Colonic mucosa (tissue), 4 donors: Measurements from ENCODE around the gene ARHGEF38. TPM values are rescaled to one million over a fixed set of nuclear protein-coding genes. Genes with fewer than 3 reads are reported as not detected.
"Not testable (repeated sequence)": the region's sequence is repeated elsewhere in the genome, so short reads cannot be mapped to it uniquely, and the experiment has no call there.

ENCODE experiments used
- DNase-seq: peaks from one replicate; pipeline ENCODE4 v3.0.0-alpha.2; 2020
- H3K27ac ChIP-seq: fragments of 200-600 bp; one replicate; pipeline ENCODE4 v1.8.0; 2021
- H3K27me3 ChIP-seq: fragments of 200-600 bp; one replicate; pipeline ENCODE4 v1.8.0; 2021
- H3K36me3 ChIP-seq: fragments of 200-600 bp; one replicate; pipeline ENCODE4 v1.8.0; 2021
- H3K4me1 ChIP-seq: fragments of 200-600 bp; one replicate; pipeline ENCODE4 v1.8.0; 2021; ENCODE audit warnings: mild to moderate bottlenecking
- H3K4me3 ChIP-seq: fragments of 200-600 bp; one replicate; pipeline ENCODE4 v1.8.0; 2021
- H3K9ac ChIP-seq, 2 donors: one replicate each; pipeline ENCODE4 v1.7.0; 2013; ENCODE audit warnings: control low read depth in 2 of 2, low read depth in 2 of 2, low read length in 2 of 2
- H3K9me3 ChIP-seq: fragments of 200-600 bp; one replicate; pipeline ENCODE4 v1.8.0; 2021
- intact Hi-C: fragments of 100-400 bp; cut with DNase I; formaldehyde crosslinking; loops from one replicate; pipeline ENCODE4 v1.14.1; 2022
- total RNA-seq, 2 donors: library from RNA; stranded (reverse); fragmentation: NEBNext Ultra II Directional in 1 of 2; extraction: Animal tissue kit (Norgen Biotek cat#: 25700) in 1 of 2; gene quantifications; one replicate each; pipeline ENCODE4 v1.2.1, GENCODE V29; 2021
- TF ChIP-seq, protein P1 (sequence below): fragments of 200-600 bp; IDR thresholded peaks from one replicate; pipeline ENCODE4 v1.8.0; 2022; ENCODE audit warnings: antibody characterized with exemption, mild to moderate bottlenecking
- donor health status: healthy.
- donor health status: DM: no; HTN: no; CAD: no.
- donor health status: DM: no; HTN: no; CAD: no.

ARHGEF38 gene
- total RNA-seq, 2 donors from 2014 or later: 14.4 to 14.8 TPM

DNA sequence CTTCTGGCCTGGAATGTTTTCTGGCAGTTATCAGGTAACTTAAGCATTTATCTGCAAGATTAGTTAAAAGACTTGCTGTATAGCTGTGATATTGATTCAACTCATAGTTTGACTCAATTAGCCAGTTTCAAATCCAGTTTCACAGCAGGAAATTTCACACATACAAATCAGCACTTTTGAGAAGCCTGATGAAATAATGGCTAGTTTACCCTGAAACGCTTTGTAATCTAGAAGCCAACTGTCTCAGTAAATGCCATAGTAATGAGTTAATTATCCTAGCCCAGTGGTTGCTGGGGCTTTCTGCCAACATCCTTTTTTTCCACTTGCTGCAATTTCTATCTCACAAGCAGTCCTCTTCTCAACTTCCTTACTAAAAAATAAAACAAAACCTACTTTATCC, 53.1 kb downstream of the ARHGEF38 start:
- no peak overlapping the region for H3K27ac ChIP-seq
- H3K9me3 ChIP-seq: no peaks in the 10 kb centered on the region
- no peaks in the 10 kb centered on the region for H3K36me3 ChIP-seq
- no peak overlapping the region for H3K9ac ChIP-seq
- H3K27me3 ChIP-seq: no peaks in the 10 kb centered on the region
- intact Hi-C loops: no loop called here
- DNase-seq: no peak
- TF ChIP-seq, protein P1, sequence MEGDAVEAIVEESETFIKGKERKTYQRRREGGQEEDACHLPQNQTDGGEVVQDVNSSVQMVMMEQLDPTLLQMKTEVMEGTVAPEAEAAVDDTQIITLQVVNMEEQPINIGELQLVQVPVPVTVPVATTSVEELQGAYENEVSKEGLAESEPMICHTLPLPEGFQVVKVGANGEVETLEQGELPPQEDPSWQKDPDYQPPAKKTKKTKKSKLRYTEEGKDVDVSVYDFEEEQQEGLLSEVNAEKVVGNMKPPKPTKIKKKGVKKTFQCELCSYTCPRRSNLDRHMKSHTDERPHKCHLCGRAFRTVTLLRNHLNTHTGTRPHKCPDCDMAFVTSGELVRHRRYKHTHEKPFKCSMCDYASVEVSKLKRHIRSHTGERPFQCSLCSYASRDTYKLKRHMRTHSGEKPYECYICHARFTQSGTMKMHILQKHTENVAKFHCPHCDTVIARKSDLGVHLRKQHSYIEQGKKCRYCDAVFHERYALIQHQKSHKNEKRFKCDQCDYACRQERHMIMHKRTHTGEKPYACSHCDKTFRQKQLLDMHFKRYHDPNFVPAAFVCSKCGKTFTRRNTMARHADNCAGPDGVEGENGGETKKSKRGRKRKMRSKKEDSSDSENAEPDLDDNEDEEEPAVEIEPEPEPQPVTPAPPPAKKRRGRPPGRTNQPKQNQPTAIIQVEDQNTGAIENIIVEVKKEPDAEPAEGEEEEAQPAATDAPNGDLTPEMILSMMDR: no peak
- H3K4me3 ChIP-seq: no peak overlapping the region
- no peaks in the 10 kb centered on the region for H3K4me1 ChIP-seq

DNA sequence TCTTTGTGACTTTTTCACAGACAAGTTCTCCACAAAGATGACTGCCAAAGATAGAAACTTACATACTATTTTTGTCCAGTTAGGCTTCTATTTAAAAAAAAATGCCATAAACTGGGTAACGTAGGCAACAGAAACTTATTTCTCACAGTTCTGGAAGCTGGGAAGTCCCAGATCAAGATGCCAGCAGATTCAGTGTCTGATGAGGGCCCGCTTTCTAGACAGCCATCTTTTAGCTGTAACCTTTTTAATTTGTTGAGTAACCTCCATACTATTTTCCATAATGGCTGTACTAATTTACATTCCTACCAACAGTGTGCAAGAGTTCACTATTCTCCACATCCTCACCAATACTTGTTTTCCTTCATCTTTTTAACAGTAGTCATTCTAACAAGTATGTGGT, 55.5 kb downstream of the ARHGEF38 start:
- Histone ChIP-seq H3K4me1 (no peaks in the 10 kb centered on the region), H3K36me3 (no peaks in the 10 kb centered on the region), H3K9me3 (no peaks in the 10 kb centered on the region), H3K27me3 (no peaks in the 10 kb centered on the region), H3K9ac (no peak overlapping the region), H3K27ac (no peak overlapping the region), H3K4me3 (no peak overlapping the region)
- TF ChIP-seq, protein P1: no peak
- intact Hi-C loops: no loop called here
- no peak for DNase-seq

DNA sequence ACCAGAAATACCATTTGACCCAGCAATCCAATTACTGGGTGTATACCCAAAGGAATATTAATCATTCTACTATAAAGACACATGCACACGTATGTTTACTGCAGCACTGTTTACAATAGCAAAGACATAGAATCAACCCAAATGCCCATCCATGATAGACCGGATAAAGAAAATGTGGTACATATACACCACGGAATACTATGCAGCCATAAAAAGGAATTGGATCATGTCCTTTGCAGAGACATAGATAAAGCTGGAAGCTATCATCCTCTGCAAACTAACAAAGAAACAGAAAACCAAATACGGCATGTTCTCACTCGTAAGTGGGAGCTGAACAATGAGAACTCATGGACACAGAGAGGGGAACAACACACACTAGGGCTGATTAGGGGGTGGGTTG, 57.4 kb downstream of the ARHGEF38 start:
- DNase-seq, H3K4me3 ChIP-seq, H3K9me3 ChIP-seq, H3K27me3 ChIP-seq, intact Hi-C loops, H3K36me3 ChIP-seq, H3K9ac ChIP-seq, H3K27ac ChIP-seq, H3K4me1 ChIP-seq: not testable (repeated sequence)

DNA sequence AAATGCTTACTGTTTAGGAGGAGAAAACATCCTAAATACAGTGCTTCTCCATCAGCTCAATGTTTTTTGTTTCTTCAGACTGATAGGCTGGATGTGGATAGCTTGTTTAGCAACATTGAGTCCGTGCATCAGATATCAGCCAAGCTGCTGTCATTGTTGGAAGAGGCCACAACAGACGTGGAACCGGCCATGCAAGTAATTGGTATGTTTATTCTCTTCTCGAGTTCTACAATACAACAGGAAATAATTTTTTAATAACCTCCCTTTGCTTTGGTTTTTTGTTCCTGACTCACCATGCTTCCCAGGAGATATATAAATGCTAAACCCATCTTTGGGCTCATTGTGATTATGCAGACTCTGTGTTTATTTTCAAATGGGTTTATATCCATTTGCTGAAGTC, 60.9 kb downstream of the ARHGEF38 start:
- no peak for DNase-seq

DNA sequence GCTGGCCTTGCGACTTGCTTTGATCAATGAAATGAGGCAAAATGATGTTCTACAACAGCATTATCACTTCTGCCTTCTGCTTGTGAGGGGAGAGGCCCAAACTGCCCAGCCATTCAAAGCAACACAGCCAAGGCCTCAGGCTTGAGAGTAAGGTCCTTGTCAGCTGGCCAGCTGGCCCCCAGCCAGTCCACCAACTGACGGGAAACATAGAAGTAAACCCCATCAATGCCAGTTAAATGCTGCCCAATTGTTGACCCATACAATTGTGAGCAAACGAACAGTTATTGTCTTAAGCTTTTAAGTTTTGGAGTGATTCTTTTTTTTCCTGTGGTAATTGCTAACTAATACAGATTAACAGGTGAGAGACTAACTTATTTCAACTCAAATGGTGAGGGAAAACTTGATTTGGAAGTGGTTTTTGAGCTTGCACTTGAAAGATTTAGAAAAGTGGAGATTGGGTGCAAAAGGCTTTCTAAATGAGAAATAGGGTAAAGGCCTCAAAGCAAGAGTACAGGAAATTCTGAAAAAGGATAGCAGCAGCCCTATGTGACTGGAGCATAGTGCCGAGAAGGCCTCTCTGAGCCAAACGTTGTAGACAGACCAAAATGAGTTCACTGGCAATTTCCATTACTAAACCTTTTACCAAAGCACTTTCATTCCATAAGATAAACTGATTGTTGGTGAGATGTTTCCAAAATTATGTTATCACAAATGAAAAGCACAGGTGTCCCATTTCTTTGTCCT, 66.9 kb downstream of the ARHGEF38 start:
- H3K27ac ChIP-seq: no peak overlapping the region
- no peaks in the 10 kb centered on the region for H3K36me3 ChIP-seq
- H3K4me3 ChIP-seq: no peak overlapping the region
- H3K27me3 ChIP-seq: no peaks in the 10 kb centered on the region
- no peak overlapping the region for H3K9ac ChIP-seq
- intact Hi-C loops: no loop called here
- peak; percentile 66 for DNase-seq
- H3K4me1 ChIP-seq: no peaks in the 10 kb centered on the region
- no peaks in the 10 kb centered on the region for H3K9me3 ChIP-seq
- TF ChIP-seq, protein P1: no peak

More for the DNA sequence above, 60.9 kb downstream of the ARHGEF38 start:
- H3K9me3 ChIP-seq: no peaks in the 10 kb centered on the region
- no peaks in the 10 kb centered on the region for H3K27me3 ChIP-seq
- TF ChIP-seq, protein P1: no peak
- no peaks in the 10 kb centered on the region for H3K36me3 ChIP-seq
- no peaks in the 10 kb centered on the region for H3K4me1 ChIP-seq
- no peak overlapping the region for H3K27ac ChIP-seq
- intact Hi-C loops: no loop called here
- no peak overlapping the region for H3K9ac ChIP-seq
- H3K4me3 ChIP-seq: no peak overlapping the region

DNA sequence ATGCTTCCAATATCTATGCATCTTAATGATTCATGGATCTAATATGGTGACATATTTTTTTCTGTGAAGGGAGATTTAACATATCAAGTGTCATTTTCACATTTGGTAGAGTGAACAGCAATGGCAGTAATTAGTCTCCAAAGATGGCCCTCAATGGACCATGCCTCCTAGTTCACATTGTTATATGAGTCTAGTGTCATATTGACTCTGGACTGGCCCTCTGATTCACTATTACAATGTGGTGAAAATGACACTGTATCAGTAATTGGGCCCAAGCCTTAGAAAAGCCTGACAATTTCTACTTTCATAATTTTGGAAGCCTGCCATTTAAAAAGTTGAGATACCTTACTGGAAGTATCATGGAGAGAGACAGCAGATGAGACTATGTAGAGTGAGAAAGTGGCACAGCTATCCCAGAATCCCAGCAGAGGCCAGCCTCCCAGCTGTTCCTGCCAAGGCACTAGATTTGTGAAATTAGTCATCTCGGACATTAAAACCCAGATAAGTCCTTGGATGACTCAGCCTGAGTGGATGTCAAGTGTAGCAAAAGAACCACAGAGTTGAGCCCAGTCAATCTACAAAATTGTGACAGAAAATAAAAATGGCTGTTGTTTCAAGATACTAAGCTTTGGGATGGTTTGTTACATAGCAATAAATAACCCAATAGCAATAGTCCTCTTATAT, 68.4 kb downstream of the ARHGEF38 start:
- Histone ChIP-seq H3K4me3 (no peak overlapping the region), H3K4me1 (no peaks in the 10 kb centered on the region), H3K9ac (no peak overlapping the region), H3K27ac (no peak overlapping the region), H3K27me3 (no peaks in the 10 kb centered on the region), H3K36me3 (no peaks in the 10 kb centered on the region), H3K9me3 (no peaks in the 10 kb centered on the region)
- intact Hi-C loops: no loop called here
- TF ChIP-seq, protein P1: no peak
- no peak for DNase-seq
